ENCODE data around the gene DISP1. TPM values are rescaled to one million over a fixed set of nuclear protein-coding genes. Genes with fewer than 3 reads are reported as not detected.

Gene DISP1, protein sequence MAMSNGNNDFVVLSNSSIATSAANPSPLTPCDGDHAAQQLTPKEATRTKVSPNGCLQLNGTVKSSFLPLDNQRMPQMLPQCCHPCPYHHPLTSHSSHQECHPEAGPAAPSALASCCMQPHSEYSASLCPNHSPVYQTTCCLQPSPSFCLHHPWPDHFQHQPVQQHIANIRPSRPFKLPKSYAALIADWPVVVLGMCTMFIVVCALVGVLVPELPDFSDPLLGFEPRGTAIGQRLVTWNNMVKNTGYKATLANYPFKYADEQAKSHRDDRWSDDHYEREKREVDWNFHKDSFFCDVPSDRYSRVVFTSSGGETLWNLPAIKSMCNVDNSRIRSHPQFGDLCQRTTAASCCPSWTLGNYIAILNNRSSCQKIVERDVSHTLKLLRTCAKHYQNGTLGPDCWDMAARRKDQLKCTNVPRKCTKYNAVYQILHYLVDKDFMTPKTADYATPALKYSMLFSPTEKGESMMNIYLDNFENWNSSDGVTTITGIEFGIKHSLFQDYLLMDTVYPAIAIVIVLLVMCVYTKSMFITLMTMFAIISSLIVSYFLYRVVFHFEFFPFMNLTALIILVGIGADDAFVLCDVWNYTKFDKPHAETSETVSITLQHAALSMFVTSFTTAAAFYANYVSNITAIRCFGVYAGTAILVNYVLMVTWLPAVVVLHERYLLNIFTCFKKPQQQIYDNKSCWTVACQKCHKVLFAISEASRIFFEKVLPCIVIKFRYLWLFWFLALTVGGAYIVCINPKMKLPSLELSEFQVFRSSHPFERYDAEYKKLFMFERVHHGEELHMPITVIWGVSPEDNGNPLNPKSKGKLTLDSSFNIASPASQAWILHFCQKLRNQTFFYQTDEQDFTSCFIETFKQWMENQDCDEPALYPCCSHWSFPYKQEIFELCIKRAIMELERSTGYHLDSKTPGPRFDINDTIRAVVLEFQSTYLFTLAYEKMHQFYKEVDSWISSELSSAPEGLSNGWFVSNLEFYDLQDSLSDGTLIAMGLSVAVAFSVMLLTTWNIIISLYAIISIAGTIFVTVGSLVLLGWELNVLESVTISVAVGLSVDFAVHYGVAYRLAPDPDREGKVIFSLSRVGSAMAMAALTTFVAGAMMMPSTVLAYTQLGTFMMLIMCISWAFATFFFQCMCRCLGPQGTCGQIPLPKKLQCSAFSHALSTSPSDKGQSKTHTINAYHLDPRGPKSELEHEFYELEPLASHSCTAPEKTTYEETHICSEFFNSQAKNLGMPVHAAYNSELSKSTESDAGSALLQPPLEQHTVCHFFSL (N-terminal part only)
- 0.18 and 1.2 TPM in 2 replicates for total RNA-seq (2014; rRNA removed; shearing (Covaris generic); ENCODE audit: low replicate concordance)

- peak within 1 kb of the TSS; percentile 80 for H3K4me2 ChIP-seq (ENCODE audit: low read depth, low read length, poor library complexity, severe bottlenecking)
- H3K27me3 ChIP-seq (ENCODE audit: low read length) = no peaks in the 10 kb centered on the region
- H3K36me3 ChIP-seq (ENCODE audit: insufficient read depth, low read length) = no peaks in the 10 kb centered on the region
- H2AFZ ChIP-seq (ENCODE audit: low read length) = peak within 1 kb of the TSS; percentile 93
- H3K27ac ChIP-seq (ENCODE audit: low read length) = no peak within 1 kb of the TSS
- H3K4me3 ChIP-seq (ENCODE audit: low read length) = peak within 1 kb of the TSS; percentile 98
- H3K9me3 ChIP-seq (ENCODE audit: low read length) = no peaks in the 10 kb centered on the region
- peak; percentile 91 for DNase-seq
- peak within 1 kb of the TSS; percentile 96 for H3K9ac ChIP-seq (ENCODE audit: low read length)
- no peaks in the 10 kb centered on the region for H3K79me2 ChIP-seq (ENCODE audit: low read length)
- H4K20me1 ChIP-seq (ENCODE audit: insufficient read depth, low read depth, low read length) = peaks cover 14% of the 10 kb centered on the region; the same call in 1 of the 2 replicates
- no peaks in the 10 kb centered on the region for H3K9me2 ChIP-seq (replicated peaks; ENCODE audit: insufficient read depth, low read length)
- H3K4me1 ChIP-seq (ENCODE audit: low read length) = peaks cover 13% of the 10 kb centered on the region
Measured at GRCh38 chr1:222814536-222815439, at the start of gene DISP1. DISP1 (plus strand) TSS chr1:222815039; CDS start chr1:222942824, 127,785 bp downstream.

GRCh38 chr1:222767152-222767571 lies 47.7 kb upstream of the DISP1 start:
- H3K27ac ChIP-seq (ENCODE audit: low read length) = no peak overlapping the region
- H3K9me3 ChIP-seq (ENCODE audit: low read length) = peaks cover 20% of the 10 kb centered on the region
- H3K9me2 ChIP-seq (replicated peaks; ENCODE audit: insufficient read depth, low read length) = no peaks in the 10 kb centered on the region
- no peak overlapping the region for H2AFZ ChIP-seq (ENCODE audit: low read length)
- no peak overlapping the region for H3K4me3 ChIP-seq (ENCODE audit: low read length)
- H4K20me1 ChIP-seq (ENCODE audit: insufficient read depth, low read depth, low read length) = no peaks in the 10 kb centered on the region
- no peak overlapping the region for H3K9ac ChIP-seq (ENCODE audit: low read length)
- peak; percentile 12 for DNase-seq
- no peaks in the 10 kb centered on the region for H3K79me2 ChIP-seq (ENCODE audit: low read length)
- no peaks in the 10 kb centered on the region for H3K36me3 ChIP-seq (ENCODE audit: insufficient read depth, low read length)
- H3K4me1 ChIP-seq (ENCODE audit: low read length) = peaks cover 4% of the 10 kb centered on the region
- peaks cover 5% of the 10 kb centered on the region; the same call in 1 of the 2 replicates for H3K27me3 ChIP-seq (ENCODE audit: low read length)
- H3K4me2 ChIP-seq (ENCODE audit: low read depth, low read length, poor library complexity, severe bottlenecking) = no peak overlapping the region

DNA sequence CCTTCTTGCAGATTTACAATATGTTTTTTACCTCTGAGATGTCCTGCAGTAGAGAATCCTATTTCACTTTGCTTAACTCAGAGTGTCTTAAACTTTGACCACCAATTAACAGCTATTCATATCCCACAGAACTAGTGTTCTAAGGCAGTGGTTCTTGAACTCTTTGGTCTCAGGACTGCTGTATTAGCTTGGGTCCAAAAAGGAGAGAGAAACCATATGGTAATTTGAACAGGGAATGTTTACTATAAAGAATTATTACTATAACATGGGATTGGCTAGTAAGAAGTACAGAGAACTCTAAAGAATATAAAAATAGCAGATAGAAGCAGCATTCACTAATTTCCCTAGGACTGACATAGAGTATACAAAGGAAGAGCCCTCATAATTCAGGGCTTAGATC lies 46.2 kb upstream of the DISP1 start:
- no peak overlapping the region for H3K4me2 ChIP-seq (ENCODE audit: low read depth, low read length, poor library complexity, severe bottlenecking)
- H2AFZ ChIP-seq (ENCODE audit: low read length) = no peak overlapping the region
- H3K27me3 ChIP-seq (ENCODE audit: low read length) = peaks cover 5% of the 10 kb centered on the region; the same call in 1 of the 2 replicates
- peak; percentile 28 for DNase-seq
- H3K36me3 ChIP-seq (ENCODE audit: insufficient read depth, low read length) = no peaks in the 10 kb centered on the region
- H3K9me2 ChIP-seq (replicated peaks; ENCODE audit: insufficient read depth, low read length) = no peaks in the 10 kb centered on the region
- no peak overlapping the region for H3K4me3 ChIP-seq (ENCODE audit: low read length)
- no peak overlapping the region for H3K9ac ChIP-seq (ENCODE audit: low read length)
- H3K27ac ChIP-seq (ENCODE audit: low read length) = no peak overlapping the region
- peaks cover 17% of the 10 kb centered on the region for H3K4me1 ChIP-seq (ENCODE audit: low read length)
- peaks cover 20% of the 10 kb centered on the region for H3K9me3 ChIP-seq (ENCODE audit: low read length)
- no peaks in the 10 kb centered on the region for H3K79me2 ChIP-seq (ENCODE audit: low read length)
- H4K20me1 ChIP-seq (ENCODE audit: insufficient read depth, low read depth, low read length) = no peaks in the 10 kb centered on the region

GRCh38 chr1:222769181-222769580 lies 45.7 kb upstream of the DISP1 start:
- peak; percentile 63 for DNase-seq
- no peak overlapping the region for H3K4me3 ChIP-seq (ENCODE audit: low read length)

GRCh38 chr1:222769971-222770620 lies 44.7 kb upstream of the DISP1 start:
- peaks cover 17% of the 10 kb centered on the region for H3K4me1 ChIP-seq (ENCODE audit: low read length)
- peaks cover 5% of the 10 kb centered on the region; the same call in 1 of the 2 replicates for H3K27me3 ChIP-seq (ENCODE audit: low read length)
- H3K9ac ChIP-seq (ENCODE audit: low read length) = no peak overlapping the region
- H2AFZ ChIP-seq (ENCODE audit: low read length) = no peak overlapping the region
- H3K9me2 ChIP-seq (replicated peaks; ENCODE audit: insufficient read depth, low read length) = no peaks in the 10 kb centered on the region
- no peak overlapping the region for H3K27ac ChIP-seq (ENCODE audit: low read length)
- no peak overlapping the region for H3K4me2 ChIP-seq (ENCODE audit: low read depth, low read length, poor library complexity, severe bottlenecking)
- H4K20me1 ChIP-seq (ENCODE audit: insufficient read depth, low read depth, low read length) = no peaks in the 10 kb centered on the region
- no peak overlapping the region for H3K4me3 ChIP-seq (ENCODE audit: low read length)
- no peaks in the 10 kb centered on the region for H3K79me2 ChIP-seq (ENCODE audit: low read length)
- DNase-seq = peak; percentile 4
- no peaks in the 10 kb centered on the region for H3K36me3 ChIP-seq (ENCODE audit: insufficient read depth, low read length)
- H3K9me3 ChIP-seq (ENCODE audit: low read length) = peaks cover 20% of the 10 kb centered on the region

More at GRCh38 chr1:222769181-222769580, 45.7 kb upstream of the DISP1 start:
- H3K9me3 ChIP-seq (ENCODE audit: low read length) = peaks cover 20% of the 10 kb centered on the region
- peaks cover 5% of the 10 kb centered on the region; the same call in 1 of the 2 replicates for H3K27me3 ChIP-seq (ENCODE audit: low read length)
- H3K36me3 ChIP-seq (ENCODE audit: insufficient read depth, low read length) = no peaks in the 10 kb centered on the region
- H3K9ac ChIP-seq (ENCODE audit: low read length) = no peak overlapping the region
- peaks cover 17% of the 10 kb centered on the region for H3K4me1 ChIP-seq (ENCODE audit: low read length)
- H3K4me2 ChIP-seq (ENCODE audit: low read depth, low read length, poor library complexity, severe bottlenecking) = no peak overlapping the region
- H2AFZ ChIP-seq (ENCODE audit: low read length) = no peak overlapping the region
- H4K20me1 ChIP-seq (ENCODE audit: insufficient read depth, low read depth, low read length) = no peaks in the 10 kb centered on the region
- H3K27ac ChIP-seq (ENCODE audit: low read length) = no peak overlapping the region
- H3K9me2 ChIP-seq (replicated peaks; ENCODE audit: insufficient read depth, low read length) = no peaks in the 10 kb centered on the region
- H3K79me2 ChIP-seq (ENCODE audit: low read length) = no peaks in the 10 kb centered on the region

- Histone ChIP-seq H3K9ac (ENCODE audit: low read length) (no peak overlapping the region), H3K27ac (ENCODE audit: low read length) (no peak overlapping the region; the same call in 1 of the 2 replicates), H3K9me2 (replicated peaks; ENCODE audit: insufficient read depth, low read length) (no peaks in the 10 kb centered on the region), H3K4me1 (ENCODE audit: low read length) (peaks cover 17% of the 10 kb centered on the region), H3K4me2 (ENCODE audit: low read depth, low read length, poor library complexity, severe bottlenecking) (peak overlapping the region; percentile 18), H3K36me3 (ENCODE audit: insufficient read depth, low read length) (no peaks in the 10 kb centered on the region), H3K79me2 (ENCODE audit: low read length) (no peaks in the 10 kb centered on the region), H4K20me1 (ENCODE audit: insufficient read depth, low read depth, low read length) (no peaks in the 10 kb centered on the region), H3K9me3 (ENCODE audit: low read length) (peaks cover 17% of the 10 kb centered on the region), H3K4me3 (ENCODE audit: low read length) (no peak overlapping the region), H3K27me3 (ENCODE audit: low read length) (peaks cover 1% of the 10 kb centered on the region; the same call in 1 of the 2 replicates), H2AFZ (ENCODE audit: low read length) (no peak overlapping the region)
- peak; percentile 55 for DNase-seq
Measured at GRCh38 chr1:222772996-222773379, 41.9 kb upstream of the DISP1 start.

GRCh38 chr1:222777463-222777862 lies 37.4 kb upstream of the DISP1 start:
- H3K36me3 ChIP-seq (ENCODE audit: insufficient read depth, low read length) = no peaks in the 10 kb centered on the region
- no peak overlapping the region for H3K4me2 ChIP-seq (ENCODE audit: low read depth, low read length, poor library complexity, severe bottlenecking)
- H3K4me3 ChIP-seq (ENCODE audit: low read length) = no peak overlapping the region
- H3K79me2 ChIP-seq (ENCODE audit: low read length) = no peaks in the 10 kb centered on the region
- H3K9me2 ChIP-seq (replicated peaks; ENCODE audit: insufficient read depth, low read length) = no peaks in the 10 kb centered on the region
- no peak overlapping the region for H3K27ac ChIP-seq (ENCODE audit: low read length)
- no peak overlapping the region for H3K9ac ChIP-seq (ENCODE audit: low read length)
- H3K4me1 ChIP-seq (ENCODE audit: low read length) = peaks cover 10% of the 10 kb centered on the region
- no peaks in the 10 kb centered on the region for H3K9me3 ChIP-seq (ENCODE audit: low read length)
- H4K20me1 ChIP-seq (ENCODE audit: insufficient read depth, low read depth, low read length) = no peaks in the 10 kb centered on the region
- DNase-seq = no peak
- H3K27me3 ChIP-seq (ENCODE audit: low read length) = no peaks in the 10 kb centered on the region
- no peak overlapping the region for H2AFZ ChIP-seq (ENCODE audit: low read length)
